Cardiac muscle cell (in vitro differentiated cells and primary cell): ENCODE data around the gene TRNAU1AP. TPM values are rescaled to one million over a fixed set of nuclear protein-coding genes. Genes with fewer than 3 reads are reported as not detected.
A peak's percentile ranks its signal among the peaks of the same experiment; 100 is the strongest.
"Not testable (repeated sequence)": the region's sequence is repeated elsewhere in the genome, so short reads cannot be mapped to it uniquely, and the experiment has no call there.

ENCODE experiments used
- DNase-seq, 2 donors: peaks; one replicate each; pipeline versions ENCODE4 v3.0.0 to v3.0.0-alpha.2; 2010 to 2017; ENCODE audit warnings: low read depth in 1 of 2, low spot score in 1 of 2
- H3K27ac ChIP-seq: fragments of 200-600 bp; sonication (generic); 2 replicates; pipeline ENCODE4 v1.5.1; 2016
- H3K27me3 ChIP-seq: fragments of 200-600 bp; sonication (generic); 2 replicates; pipeline ENCODE4 v1.6.0; 2016; ENCODE audit warnings: control low read depth
- H3K36me3 ChIP-seq: fragments of 200-600 bp; sonication (generic); 2 replicates; pipeline ENCODE4 v1.5.1; 2016; ENCODE audit warnings: control low read depth
- H3K4me1 ChIP-seq: fragments of 200-600 bp; sonication (generic); 2 replicates; pipeline ENCODE4 v1.8.1; 2017; ENCODE audit warnings: low read depth, mild to moderate bottlenecking, mixed run types
- H3K4me3 ChIP-seq: fragments of 200-600 bp; sonication (generic); 2 replicates; pipeline ENCODE4 v1.5.1; 2016; ENCODE audit warnings: mild to moderate bottlenecking
- H3K9me3 ChIP-seq: fragments of 200-600 bp; sonication (generic); 2 replicates; pipeline ENCODE4 v1.5.1; 2017; ENCODE audit warnings: low read depth, mild to moderate bottlenecking, control low read depth
- CTCF ChIP-seq: IDR thresholded peaks from 2 replicates; pipeline ENCODE4 v1.5.1; 2012; ENCODE audit warnings: low read depth, mild to moderate bottlenecking, low read length
- polyA plus RNA-seq: library from polyadenylated mRNA; unstranded; fragments of >200 nt; fragmentation: Nextera tagmentation; extraction: Ambion mirVana; gene quantifications from 2 replicates; pipeline ENCODE4 v1.2.1, GENCODE V29; 2016
- total RNA-seq: library from RNA; depleted of rRNA; stranded (reverse); fragments of >200 nt; gene quantifications from 2 replicates; pipeline ENCODE4 v1.2.3, GENCODE V29; 2016

TRNAU1AP gene
- total and polyA plus RNA-seq, 2 experiments from 2014 or later = 26.0 to 39.9 TPM

- Histone ChIP-seq H3K27me3 (no peaks in the 10 kb centered on the region), H3K36me3 (no peaks in the 10 kb centered on the region), H3K9me3 (no peaks in the 10 kb centered on the region), H3K4me3 (peak overlapping the region; percentile 57), H3K27ac (no peak overlapping the region), H3K4me1 (peaks cover 6% of the 10 kb centered on the region)
- peak in 1 of 2 donors; percentile 15 for DNase-seq
- TF ChIP-seq CTCF = no peak
These were observed 34.0 kb upstream of the TRNAU1AP start for GRCh38 chr1:28518745-28519341.

- TF ChIP-seq CTCF = no peak
- DNase-seq = no peak
These were observed 32.7 kb upstream of the TRNAU1AP start for GRCh38 chr1:28519946-28520725.

GRCh38 chr1:28520796-28521195, 32.1 kb upstream of the TRNAU1AP start:
- H3K4me3 ChIP-seq, H3K27ac ChIP-seq, DNase-seq, H3K36me3 ChIP-seq, H3K27me3 ChIP-seq, H3K9me3 ChIP-seq: not testable (repeated sequence)
- H3K4me1 ChIP-seq = peaks cover 19% of the 10 kb centered on the region

More at GRCh38 chr1:28519946-28520725, 32.7 kb upstream of the TRNAU1AP start:
- no peaks in the 10 kb centered on the region for H3K27me3 ChIP-seq
- no peaks in the 10 kb centered on the region for H3K9me3 ChIP-seq
- no peak overlapping the region for H3K27ac ChIP-seq
- no peak overlapping the region for H3K4me3 ChIP-seq
- H3K36me3 ChIP-seq = no peaks in the 10 kb centered on the region
- peaks cover 13% of the 10 kb centered on the region for H3K4me1 ChIP-seq

- Histone ChIP-seq H3K9me3 (no peaks in the 10 kb centered on the region), H3K4me1 (peaks cover 19% of the 10 kb centered on the region), H3K36me3 (no peaks in the 10 kb centered on the region), H3K4me3 (no peak overlapping the region), H3K27me3 (no peaks in the 10 kb centered on the region), H3K27ac (peak overlapping the region; percentile 18)
- DNase-seq = no peak
- TF ChIP-seq CTCF = no peak
These were observed 31.3 kb upstream of the TRNAU1AP start for GRCh38 chr1:28521502-28522164.

- not testable (repeated sequence) for H3K9me3 ChIP-seq, H3K36me3 ChIP-seq, H3K4me3 ChIP-seq, H3K27me3 ChIP-seq, H3K27ac ChIP-seq, DNase-seq
- H3K4me1 ChIP-seq = peaks cover 19% of the 10 kb centered on the region
These were observed 30.3 kb upstream of the TRNAU1AP start for GRCh38 chr1:28522537-28522936.

- H3K36me3 ChIP-seq, DNase-seq, H3K27me3 ChIP-seq, H3K4me3 ChIP-seq, H3K9me3 ChIP-seq: not testable (repeated sequence)
- peaks cover 13% of the 10 kb centered on the region for H3K4me1 ChIP-seq
- peak overlapping the region; percentile 82 for H3K27ac ChIP-seq
These were observed 27.8 kb upstream of the TRNAU1AP start for GRCh38 chr1:28525002-28525642.
